CD4-positive, alpha-beta T cell treated with Interleukin-6 at 100 ng/mL for 8 hours (primary cell): ENCODE measurements around the gene HLA-A.

Experiments
- DNase-seq: peaks from one replicate; pipeline ENCODE4 v3.0.0-alpha.2; 2020; ENCODE audit warnings: mixed read lengths, low spot score

HLA-A gene

DNA sequence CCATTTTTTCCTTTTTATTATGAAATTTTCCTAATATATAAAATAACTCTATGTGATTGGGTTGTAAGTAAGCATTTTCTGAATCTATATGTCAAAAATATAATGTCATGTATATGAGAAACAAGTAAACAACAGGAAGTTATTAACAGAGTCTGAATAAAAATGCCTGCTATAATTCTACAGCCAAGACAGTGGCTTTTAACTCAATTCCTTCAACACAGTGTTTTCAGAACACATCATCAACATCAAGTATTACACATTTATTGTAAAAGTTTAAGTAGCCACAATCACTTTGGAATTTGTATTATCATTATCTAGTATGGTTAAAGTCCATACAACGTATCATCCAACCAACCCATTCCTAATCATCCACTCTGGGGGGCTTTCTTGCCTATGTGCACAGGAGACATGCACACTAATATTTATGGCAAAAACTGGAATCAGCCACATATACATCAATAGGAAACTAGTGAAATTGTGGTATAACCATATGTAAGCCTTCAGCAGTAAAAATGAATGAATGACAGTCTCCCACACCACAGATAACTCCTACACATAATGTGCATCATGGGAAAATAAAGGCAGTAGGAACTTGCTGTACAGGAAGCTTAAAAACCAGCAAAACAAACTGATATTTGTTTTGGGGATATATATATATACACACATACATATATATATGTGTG lies 6.9 kb upstream of the HLA-A start:
- no peak for DNase-seq

DNA sequence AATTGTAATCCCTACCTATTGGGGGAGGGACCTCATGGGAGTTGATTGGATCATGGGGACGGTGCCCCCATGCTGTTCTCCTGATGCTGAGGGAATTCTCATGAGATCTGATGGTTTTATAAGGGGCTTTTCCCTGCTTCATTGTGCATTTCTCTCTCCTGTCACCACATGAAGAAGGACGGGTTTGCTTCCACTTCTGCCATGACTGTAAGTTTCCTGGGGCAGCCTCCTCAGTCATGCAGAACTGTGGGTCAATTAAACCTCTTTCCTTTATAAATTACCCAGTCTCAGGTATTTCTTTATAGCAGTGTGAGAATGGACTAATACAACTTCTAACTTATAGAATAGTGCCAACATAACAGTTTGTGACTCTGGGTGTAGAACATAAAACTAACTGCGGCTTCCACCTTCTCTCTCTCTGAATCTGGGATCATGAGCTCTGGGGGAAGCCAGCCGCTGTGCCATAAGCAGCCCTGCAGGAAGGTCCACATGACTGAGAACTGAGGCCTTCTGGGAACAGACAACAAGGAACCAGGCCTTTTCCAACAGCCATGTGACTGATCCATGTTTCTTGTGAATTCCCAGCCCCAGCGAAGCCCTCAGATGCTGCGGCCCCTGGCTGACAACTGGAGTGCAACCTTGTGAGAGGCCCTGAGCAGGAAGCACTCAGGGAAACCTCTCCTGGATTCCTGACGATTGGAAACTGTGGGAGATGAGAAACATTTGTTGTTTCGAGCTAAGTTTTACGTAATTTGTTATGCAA lies 3.4 kb upstream of the HLA-A start:
- DNase-seq = no peak

DNA sequence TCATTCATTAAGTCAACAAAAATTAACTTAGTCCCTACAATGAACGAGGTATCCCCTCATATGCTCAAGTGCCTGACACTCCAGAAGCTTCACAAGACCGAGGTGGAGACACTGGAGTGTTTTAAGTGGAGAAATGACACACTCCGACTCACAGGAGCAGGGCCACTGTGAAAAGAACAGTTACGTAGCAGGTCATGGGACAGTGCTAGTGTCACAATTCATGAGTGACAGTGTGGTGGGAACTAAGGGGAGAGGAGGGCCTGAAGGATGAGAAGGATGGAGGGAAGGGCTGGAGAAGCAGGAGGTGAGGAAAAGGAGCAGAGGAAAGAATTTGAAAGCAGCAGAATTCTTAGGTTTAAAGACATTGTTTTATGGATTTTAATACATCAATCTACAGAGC lies 1.3 kb upstream of the HLA-A start:
- no peak for DNase-seq

DNA sequence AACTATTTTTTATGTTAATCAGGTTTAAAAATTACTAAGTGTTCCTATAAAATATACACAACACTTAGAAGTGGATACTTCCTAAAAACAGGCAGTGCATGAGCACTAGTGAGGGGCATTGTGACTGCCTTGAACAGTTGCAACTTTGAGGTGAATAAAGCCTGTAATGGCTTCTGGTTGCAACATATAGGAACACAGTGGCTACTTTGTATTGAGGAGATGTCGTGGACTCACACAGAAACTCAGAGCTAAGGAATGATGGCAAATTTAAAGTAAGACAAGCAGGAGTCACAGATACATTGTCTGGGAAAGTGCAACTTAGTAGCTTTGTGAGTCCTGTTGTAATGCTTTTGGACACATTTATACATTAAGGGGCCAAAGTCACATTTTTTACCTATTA lies 861 bp upstream of the HLA-A start:
- DNase-seq = no peak

DNA sequence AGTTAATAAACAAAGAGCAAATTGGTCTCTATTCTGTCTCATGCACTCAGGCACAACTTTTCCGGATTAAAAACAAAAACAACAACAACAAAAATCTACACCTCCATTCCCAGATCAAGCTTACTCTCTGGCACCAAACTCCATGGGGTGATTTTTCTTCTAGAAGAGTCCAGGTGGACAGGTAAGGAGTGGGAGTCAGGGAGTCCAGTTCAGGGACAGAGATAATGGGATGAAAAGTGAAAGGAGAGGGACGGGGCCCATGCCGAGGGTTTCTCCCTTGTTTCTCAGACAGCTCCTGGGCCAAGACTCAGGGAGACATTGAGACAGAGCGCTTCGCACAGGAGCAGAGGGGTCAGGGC lies 437 bp upstream of the HLA-A start:
- no peak for DNase-seq

DNA sequence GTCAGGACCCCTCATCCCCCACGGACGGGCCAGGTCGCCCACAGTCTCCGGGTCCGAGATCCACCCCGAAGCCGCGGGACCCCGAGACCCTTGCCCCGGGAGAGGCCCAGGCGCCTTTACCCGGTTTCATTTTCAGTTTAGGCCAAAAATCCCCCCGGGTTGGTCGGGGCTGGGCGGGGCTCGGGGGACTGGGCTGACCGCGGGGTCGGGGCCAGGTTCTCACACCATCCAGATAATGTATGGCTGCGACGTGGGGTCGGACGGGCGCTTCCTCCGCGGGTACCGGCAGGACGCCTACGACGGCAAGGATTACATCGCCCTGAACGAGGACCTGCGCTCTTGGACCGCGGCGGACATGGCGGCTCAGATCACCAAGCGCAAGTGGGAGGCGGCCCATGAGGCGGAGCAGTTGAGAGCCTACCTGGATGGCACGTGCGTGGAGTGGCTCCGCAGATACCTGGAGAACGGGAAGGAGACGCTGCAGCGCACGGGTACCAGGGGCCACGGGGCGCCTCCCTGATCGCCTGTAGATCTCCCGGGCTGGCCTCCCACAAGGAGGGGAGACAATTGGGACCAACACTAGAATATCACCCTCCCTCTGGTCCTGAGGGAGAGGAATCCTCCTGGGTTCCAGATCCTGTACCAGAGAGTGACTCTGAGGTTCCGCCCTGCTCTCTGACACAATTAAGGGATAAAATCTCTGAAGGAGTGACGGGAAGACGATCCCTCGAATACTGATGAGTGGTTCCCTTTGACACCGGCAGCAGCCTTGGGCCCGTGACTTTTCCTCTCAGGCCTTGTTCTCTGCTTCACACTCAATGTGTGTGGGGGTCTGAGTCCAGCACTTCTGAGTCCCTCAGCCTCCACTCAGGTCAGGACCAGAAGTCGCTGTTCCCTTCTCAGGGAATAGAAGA lies 978 bp downstream of the HLA-A start:
- DNase-seq = no peak

DNA sequence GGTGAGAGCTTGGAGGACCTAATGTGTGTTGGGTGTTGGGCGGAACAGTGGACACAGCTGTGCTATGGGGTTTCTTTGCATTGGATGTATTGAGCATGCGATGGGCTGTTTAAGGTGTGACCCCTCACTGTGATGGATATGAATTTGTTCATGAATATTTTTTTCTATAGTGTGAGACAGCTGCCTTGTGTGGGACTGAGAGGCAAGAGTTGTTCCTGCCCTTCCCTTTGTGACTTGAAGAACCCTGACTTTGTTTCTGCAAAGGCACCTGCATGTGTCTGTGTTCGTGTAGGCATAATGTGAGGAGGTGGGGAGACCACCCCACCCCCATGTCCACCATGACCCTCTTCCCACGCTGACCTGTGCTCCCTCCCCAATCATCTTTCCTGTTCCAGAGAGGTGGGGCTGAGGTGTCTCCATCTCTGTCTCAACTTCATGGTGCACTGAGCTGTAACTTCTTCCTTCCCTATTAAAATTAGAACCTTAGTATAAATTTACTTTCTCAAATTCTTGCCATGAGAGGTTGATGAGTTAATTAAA lies 3.0 kb downstream of the HLA-A start:
- no peak for DNase-seq

DNA sequence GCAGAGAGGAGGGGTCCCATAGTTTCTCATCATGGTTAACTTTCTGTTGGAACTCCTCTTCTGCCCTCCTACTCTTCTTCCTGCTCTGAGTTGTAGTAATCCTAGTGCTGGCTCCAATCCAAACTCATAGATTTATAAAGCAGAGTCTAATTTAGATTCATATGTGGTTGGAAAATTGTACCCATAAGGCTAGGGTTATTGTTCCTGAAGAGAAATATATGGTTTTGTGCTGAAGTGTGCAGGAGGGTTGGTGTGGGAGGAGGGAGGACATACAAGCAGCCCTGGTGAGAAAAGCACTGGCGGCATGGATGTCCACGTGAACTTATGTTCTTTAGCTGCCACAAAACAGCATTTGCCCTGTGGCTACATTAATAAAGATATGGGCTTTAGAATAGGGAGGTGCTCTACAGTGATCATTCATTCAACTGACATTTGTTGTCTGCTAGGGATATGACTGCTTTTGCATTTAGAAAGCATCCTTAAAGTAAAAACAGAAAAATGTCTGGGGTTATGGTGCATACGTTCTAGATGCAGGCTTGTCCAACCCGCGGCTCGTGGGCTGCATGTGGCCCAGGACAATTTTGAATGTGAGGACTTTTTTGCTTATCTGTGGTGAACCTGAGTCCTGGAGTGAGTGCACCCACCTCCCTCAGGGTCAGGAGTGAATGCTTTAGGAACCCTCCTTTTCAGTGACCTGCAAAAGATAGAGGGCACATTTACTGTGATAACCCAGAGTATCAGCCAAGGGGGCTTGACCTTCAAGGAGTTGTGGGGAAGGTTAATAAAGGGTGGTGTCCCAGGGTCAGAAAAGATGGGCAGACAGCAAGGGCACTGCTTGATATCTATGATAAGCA lies 4.1 kb downstream of the HLA-A start:
- DNase-seq = no peak

DNA sequence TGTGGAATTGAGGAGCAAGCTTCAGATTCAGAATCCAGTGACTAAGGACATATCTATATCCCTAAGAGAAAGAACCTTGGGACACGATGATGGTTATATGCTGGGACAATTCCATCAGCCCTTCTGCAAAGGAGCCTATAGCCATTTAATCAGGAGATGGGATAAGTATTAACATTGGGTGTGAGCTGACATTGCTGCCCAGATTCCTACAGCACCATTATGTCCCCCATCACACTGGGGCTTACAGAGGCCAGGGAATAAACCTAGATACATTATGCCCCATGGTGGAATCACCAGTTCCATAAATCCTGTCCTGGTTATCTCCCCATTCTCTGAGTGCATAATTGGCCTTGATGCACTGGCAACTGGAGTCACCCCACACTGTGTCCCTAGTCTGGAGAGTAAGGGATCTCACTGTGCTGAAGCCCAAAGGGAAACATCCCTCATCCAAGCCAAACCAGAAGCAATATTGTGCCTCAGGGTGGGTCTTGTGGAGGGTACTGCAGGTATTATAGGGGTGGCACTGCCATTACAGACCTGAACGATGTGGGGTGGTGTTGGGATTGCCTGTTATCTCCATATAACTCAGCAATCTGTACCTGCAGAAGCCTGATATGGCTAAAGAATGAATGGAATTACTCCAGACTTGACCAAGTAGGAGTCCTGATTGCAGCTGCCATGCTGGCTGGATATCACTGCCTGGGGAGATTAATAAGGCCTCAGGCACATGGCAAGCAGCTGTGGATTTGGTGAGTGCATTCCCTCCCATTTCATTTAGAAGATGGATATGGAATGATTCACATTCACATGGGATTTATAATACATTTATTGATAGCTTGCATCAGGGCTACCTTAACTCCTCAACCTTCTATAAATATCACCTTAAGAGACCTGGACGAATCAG lies 5.0 kb downstream of the HLA-A start:
- DNase-seq = no peak

DNA sequence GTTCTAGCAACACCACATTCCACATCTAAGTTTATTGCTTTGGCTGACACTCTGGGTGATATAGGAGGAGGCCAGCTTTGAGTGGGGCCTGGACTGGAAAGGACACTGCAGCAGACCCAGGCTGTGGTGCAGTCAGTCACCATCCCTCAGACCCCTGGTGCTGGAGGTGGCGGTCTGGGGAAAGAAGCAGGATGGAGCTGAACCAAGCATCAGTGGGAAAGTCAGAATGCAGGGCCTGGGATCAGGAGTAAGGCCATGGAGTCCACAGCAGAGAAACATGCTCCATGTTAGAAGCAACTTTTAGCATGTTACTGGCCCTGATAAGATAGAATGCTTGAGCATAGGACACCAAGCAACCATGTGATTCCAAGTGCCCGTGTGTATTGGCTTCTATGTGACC lies 5.9 kb downstream of the HLA-A start:
- no peak for DNase-seq

DNA sequence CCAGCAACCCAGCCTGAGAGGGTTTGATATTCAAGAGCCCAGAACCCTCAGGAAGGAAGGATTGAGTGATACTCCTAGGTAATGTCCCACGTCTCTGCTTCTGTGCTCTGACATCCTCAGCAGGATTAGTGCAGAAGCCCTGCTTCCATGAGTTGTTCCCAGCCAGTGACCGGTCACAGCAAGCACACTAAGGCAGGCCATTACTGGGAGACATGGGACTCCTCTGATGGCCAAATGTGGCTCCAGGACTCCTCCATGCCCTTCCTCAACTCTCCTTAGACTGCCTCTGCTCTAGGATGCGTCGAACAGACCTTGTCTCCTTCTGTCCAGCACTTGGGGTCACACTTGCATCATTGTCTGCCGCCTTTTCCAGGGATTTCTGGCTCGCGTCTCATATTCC lies 7.6 kb downstream of the HLA-A start:
- DNase-seq = no peak

DNA sequence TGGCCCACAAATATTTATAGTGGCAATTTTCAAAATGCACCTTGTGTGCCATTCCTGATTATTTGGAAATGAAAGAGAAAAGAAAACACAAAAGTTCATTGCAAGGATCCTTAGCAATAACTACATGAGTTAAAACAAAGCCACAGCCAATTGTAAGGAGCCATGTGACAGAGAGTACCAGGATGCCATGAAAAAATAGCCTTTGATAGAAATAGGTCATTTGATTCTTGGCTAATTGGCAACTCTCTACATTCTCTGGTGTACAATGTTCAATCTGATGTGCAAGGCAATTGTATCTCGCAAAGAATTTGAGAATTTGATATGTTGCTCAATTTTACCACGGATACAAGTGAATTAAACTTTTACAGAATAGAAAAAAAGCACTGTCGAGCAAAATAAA lies 9.6 kb downstream of the HLA-A start:
- DNase-seq = no peak

DNA sequence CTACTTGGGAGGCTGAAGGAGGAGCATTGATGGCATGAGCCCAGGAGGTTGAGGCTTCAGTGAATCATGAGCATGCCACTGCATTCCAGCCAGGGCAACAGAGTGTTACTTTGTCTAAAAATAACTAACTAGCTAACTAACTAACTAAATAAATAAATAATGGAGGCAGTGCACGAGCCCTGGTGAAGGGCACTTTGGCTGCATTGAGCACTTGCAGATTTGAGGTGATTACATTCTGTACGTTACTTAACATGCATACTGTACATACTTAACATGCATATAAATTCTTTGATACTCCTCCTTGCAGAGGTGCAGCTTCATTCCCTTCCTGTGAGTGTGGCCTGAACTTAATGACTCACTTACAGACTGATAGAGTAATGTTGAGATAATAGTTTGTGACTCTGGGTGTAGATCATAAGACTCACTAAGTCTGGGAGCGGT lies 10.7 kb downstream of the HLA-A start:
- no peak for DNase-seq

DNA sequence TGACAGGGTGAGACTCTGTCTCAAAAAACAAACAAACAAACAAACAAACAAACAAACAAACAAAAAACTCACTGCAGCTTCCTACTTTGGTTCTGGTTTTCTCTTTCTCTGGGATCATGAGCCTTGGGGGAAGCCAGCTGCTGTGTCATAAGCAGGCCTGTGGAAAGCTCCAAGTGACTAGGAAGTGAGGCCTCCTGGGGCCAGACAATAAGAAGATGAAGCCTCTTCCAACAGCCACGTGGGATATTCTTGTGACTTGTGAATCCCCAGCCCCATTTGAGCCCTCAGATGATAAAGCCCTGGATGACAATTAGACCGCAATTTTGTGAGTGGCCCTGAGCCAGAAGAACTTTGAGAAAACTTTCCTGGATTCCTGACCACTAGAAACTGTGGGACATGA lies 11.4 kb downstream of the HLA-A start:
- no peak for DNase-seq

DNA sequence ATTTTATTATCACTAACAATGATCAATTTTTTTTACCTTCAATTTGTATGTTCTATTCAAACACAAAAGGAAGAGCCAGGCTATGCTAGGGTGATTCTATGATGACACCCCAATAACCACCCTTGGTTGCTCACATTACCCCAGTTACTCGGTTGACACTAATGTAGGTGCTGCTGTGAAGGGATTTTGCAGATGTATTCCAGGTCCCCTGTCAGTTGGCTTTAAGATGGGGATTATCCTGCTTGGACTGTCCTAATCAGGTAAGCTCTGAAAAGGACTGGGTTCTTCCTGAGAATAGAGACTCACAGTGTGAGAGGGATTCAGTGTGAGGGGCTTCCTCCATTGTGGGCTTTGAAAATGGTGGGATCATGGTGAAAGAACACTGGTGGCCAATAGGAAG lies 11.9 kb downstream of the HLA-A start:
- no peak for DNase-seq

DNA sequence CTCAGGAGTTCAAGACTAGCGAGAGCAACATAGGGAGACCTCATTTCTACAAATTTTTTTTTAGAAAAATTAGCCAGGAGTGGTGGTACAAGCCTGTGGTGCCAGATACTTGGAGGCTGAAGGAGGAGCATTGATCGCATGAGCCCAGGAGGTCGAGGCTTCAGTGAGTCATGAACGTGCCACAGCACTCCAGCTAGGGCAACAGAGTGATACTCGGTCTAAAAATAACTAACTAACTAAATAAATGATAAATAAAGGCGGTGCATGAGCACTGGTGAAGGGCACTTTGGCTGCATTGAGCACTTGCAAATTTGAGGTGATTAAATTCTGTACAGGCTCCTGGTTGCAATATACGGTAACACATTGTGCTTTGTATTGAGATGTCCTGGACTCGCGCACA lies 13.5 kb downstream of the HLA-A start:
- no peak for DNase-seq

DNA sequence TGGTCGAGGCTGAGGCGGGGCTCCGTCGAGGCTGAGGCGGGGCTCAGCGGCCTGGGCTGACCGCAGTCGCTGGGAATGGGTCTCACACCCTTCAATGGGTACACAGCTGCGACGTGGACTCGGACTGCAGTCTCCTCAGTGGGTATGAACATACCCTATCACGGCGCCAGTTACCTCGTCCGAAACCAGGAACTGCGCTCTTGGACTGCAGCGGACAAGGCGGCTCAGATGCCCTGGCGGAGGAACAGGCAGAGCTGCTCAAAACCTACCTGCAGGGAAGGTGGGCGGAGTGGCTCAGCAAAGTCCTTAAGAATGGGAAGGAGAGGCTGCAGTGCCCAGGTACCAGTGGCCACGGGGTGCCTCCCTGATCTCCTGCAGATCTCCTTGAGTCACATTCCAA lies 14.2 kb downstream of the HLA-A start:
- no peak for DNase-seq

DNA sequence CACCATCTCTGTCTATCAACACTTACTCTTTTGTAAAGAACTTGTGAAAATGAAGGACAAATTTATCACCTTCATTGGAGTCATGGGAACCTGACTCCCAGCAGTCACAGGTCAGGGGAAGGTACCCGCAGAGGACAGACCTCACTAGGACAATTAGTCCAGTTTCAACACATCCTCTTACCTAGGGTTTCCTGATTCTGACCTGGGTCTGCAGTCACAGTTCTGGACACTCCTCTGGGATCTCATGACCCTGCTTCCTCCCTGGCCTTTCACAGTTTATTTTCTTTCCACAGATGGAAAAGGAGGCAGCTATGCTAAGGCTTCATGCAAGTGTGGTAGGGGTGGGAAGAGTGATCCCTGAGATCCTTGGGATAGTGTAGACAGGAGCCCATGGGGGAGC lies 15.7 kb downstream of the HLA-A start:
- no peak for DNase-seq

DNA sequence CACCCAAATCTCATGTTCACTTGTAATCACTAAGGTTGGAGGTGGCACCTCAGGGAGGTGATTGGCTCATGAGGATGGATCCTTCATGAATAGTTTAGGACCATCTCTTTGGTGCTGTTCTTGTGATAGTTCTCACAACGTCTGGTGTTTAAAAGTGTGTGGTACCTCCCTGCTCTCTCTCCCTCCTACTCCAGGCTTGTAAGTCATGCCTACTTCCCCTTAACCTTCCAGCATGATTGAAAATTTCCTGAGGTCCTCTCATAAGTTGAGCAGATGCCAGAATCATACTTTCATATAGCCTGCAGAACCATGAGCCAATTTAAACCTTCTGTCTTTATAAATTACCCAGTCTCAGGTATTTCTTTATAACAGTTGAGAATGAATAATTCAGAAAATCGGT lies 16.6 kb downstream of the HLA-A start:
- no peak for DNase-seq

DNA sequence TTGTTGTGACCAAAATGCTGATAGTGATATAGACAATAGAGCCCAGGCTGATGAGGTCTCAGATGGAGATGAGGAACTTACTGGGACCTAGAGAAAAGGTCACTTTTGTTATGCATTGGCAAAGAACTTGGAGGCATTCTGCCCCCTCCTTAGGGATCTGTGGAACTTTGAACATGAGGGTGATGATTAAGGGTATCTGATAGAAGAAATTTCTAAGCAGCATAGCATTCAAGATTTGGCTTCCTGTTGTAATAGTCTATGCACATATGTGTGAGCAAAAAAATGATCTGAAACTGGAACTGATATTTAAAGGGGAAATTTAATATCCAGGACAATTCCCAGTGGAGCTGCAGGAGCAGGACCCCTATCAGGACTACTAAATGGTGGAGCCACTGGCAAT lies 17.1 kb downstream of the HLA-A start:
- no peak for DNase-seq

DNA sequence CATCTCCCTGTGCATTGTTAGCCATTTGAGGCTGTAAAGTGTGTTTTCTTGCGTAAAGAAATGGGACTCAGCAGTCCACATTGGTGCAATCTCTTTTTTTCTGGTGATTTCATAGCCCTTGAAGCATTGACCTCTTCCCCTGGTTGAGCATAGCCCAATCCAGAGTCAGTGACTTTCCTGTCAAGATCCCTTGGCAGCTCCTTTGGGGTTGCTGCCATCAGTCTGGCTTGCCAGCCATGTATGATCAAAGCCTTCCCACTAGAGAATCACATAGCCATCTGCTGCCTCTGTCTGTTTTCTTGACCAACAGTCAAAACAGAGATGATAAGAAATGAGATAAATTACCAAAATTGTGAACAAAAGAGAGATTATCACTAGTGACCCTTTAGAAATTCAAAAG lies 19.6 kb downstream of the HLA-A start:
- no peak for DNase-seq
